Neural cell (in vitro differentiated cells): Measurements from ENCODE around the gene SVOPL. TPM values are rescaled to one million over a fixed set of nuclear protein-coding genes. Genes with fewer than 3 reads are reported as not detected.

Experiments
- H2AFZ ChIP-seq: fragments of 200-600, 300-800 bp; sonication (generic), shearing (Covaris generic); 2 replicates; pipeline ENCODE4 v1.6.0; 2014; ENCODE audit warnings: low read depth, mild to moderate bottlenecking, antibody characterized with exemption, low read length, moderate library complexity
- H3F3A ChIP-seq: fragments of 200-600 bp; shearing (Covaris generic); 2 replicates; pipeline ENCODE4 v1.6.1; 2016; ENCODE audit warnings: mild to moderate bottlenecking, moderate library complexity, mixed read lengths, antibody characterized with exemption, low read length; ENCODE audit not compliant: insufficient read depth, poor library complexity, severe bottlenecking
- H3K27ac ChIP-seq: fragments of 200-600, 300-800 bp; sonication (generic), shearing (Covaris generic); 2 replicates; pipeline ENCODE4 v1.5.1; 2014; ENCODE audit warnings: mild to moderate bottlenecking, low read length, moderate library complexity
- H3K27me3 ChIP-seq: fragments of 300-800, 200-600 bp; sonication (generic), shearing (Covaris generic); 2 replicates; pipeline ENCODE4 v1.6.0; 2014; ENCODE audit warnings: mild to moderate bottlenecking, low read depth, low read length, moderate library complexity; ENCODE audit not compliant: insufficient read depth
- H3K36me3 ChIP-seq: fragments of 300-800, 200-600 bp; sonication (generic), shearing (Covaris generic); 2 replicates; pipeline ENCODE4 v1.5.1; 2014; ENCODE audit warnings: mild to moderate bottlenecking, antibody characterized with exemption, low read length, moderate library complexity; ENCODE audit not compliant: insufficient read depth
- H3K4me2 ChIP-seq: fragments of 300-800, 200-600 bp; sonication (generic), shearing (Covaris generic); 2 replicates; pipeline ENCODE4 v1.6.0; 2014; ENCODE audit warnings: mild to moderate bottlenecking, low read length
- H3K4me3 ChIP-seq: fragments of 300-800, 200-600 bp; sonication (generic), shearing (Covaris generic); 2 replicates; pipeline ENCODE4 v1.5.1; 2014; ENCODE audit warnings: mild to moderate bottlenecking, low read length, moderate library complexity
- H3K79me2 ChIP-seq: fragments of 200-600 bp; shearing (Covaris generic); replicated peaks from 2 replicates; pipeline ENCODE4 v1.6.0; 2014; ENCODE audit warnings: mild to moderate bottlenecking, low read length, moderate library complexity; ENCODE audit not compliant: insufficient read depth
- H3K9ac ChIP-seq: fragments of 300-800, 200-600 bp; sonication (generic), shearing (Covaris generic); 2 replicates; pipeline ENCODE4 v1.6.1; 2016; ENCODE audit warnings: mild to moderate bottlenecking, low read length, mixed read lengths
- H3K9me2 ChIP-seq: fragments of 200-600 bp; shearing (Covaris generic); 2 replicates; pipeline ENCODE4 v1.6.1; 2016; ENCODE audit warnings: mild to moderate bottlenecking, low read length, mixed read lengths; ENCODE audit not compliant: insufficient read depth
- H3K9me3 ChIP-seq: fragments of 200-600, 300-800 bp; sonication (generic), shearing (Covaris generic); 2 replicates; pipeline ENCODE4 v1.6.1; 2016; ENCODE audit warnings: mild to moderate bottlenecking, mixed run types, low read length, moderate library complexity, mixed read lengths
- H4K20me1 ChIP-seq: fragments of 200-600 bp; shearing (Covaris generic); 2 replicates; pipeline ENCODE4 v1.6.1; 2016; ENCODE audit warnings: mild to moderate bottlenecking, mixed run types; ENCODE audit not compliant: insufficient read depth
- EP300 ChIP-seq: fragments of 450-650 bp; conservative IDR thresholded peaks from 2 replicates; pipeline ENCODE4 v1.6.1; 2014; ENCODE audit warnings: antibody characterized with exemption, mild to moderate bottlenecking, moderate library complexity; ENCODE audit not compliant: poor library complexity, severe bottlenecking
- EZH2 ChIP-seq: fragments of 200-600, 300-800 bp; shearing (Covaris generic), sonication (generic); IDR thresholded peaks from 2 replicates; pipeline ENCODE4 v1.6.1; 2014; ENCODE audit warnings: antibody characterized with exemption, low read length, borderline replicate concordance, mild to moderate bottlenecking; ENCODE audit not compliant: insufficient read depth, poor library complexity, severe bottlenecking
- MXI1 ChIP-seq: fragments of 450-650 bp; conservative IDR thresholded peaks from 2 replicates; pipeline ENCODE4 v1.6.1; 2014; ENCODE audit warnings: antibody characterized with exemption, mild to moderate bottlenecking; ENCODE audit not compliant: poor library complexity, severe bottlenecking
- POLR2AphosphoS5 ChIP-seq: IDR thresholded peaks from 2 replicates; pipeline ENCODE4 v1.6.1; 2012
- RAD21 ChIP-seq: fragments of 450-650 bp; conservative IDR thresholded peaks from 2 replicates; pipeline ENCODE4 v1.6.1; 2014; ENCODE audit warnings: antibody characterized with exemption, mild to moderate bottlenecking, moderate library complexity
- SMC3 ChIP-seq: fragments of 450-650 bp; conservative IDR thresholded peaks from 2 replicates; pipeline ENCODE4 v1.6.1; 2014; ENCODE audit warnings: antibody characterized with exemption, mild to moderate bottlenecking, moderate library complexity; ENCODE audit not compliant: poor library complexity
- TAF1 ChIP-seq: IDR thresholded peaks from 2 replicates; pipeline ENCODE4 v1.6.1; 2012; ENCODE audit warnings: low read depth
- polyA plus RNA-seq: library from polyadenylated mRNA; depleted of rRNA; stranded (reverse); fragments of >200 nt; gene quantifications from 2 replicates; pipeline ENCODE4 v1.2.3, GENCODE V29; 2014
- TF ChIP-seq, protein P1 (sequence below): fragments of 450-650 bp; IDR thresholded peaks from 2 replicates; pipeline ENCODE4 v1.5.1; 2014; ENCODE audit warnings: antibody characterized with exemption, mild to moderate bottlenecking, moderate library complexity; ENCODE audit not compliant: poor library complexity, severe bottlenecking
- TF ChIP-seq, protein P2 (sequence below): IDR thresholded peaks from 2 replicates; pipeline ENCODE4 v1.6.1; 2012; ENCODE audit warnings: borderline replicate concordance

SVOPL gene
- polyA plus RNA-seq, 1 donor from 2014 or later: 0.93 TPM

DNA sequence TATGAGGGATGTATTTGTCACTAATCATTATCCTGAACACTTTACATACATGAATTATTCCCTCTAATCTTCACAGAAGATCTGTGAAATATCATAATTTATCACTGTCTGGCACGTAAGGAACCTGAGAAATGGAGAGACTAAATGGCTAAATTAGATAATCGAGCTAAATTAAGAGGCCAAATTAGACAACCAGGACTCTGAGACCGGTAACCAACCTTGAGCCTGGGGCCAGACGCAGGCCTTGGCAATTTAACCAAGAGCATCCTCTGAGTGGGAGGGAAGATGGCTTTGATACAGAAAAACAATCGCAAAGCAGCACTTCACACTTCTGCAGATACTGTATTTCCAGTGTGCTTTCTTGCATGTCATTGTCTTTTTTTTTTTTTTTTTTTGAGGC, 21.4 kb downstream of the SVOPL start:
- H3K9me2 ChIP-seq: no peaks in the 10 kb centered on the region
- H3K27ac ChIP-seq: no peak overlapping the region
- no peaks in the 10 kb centered on the region for H3K79me2 ChIP-seq
- no peaks in the 10 kb centered on the region for H3K27me3 ChIP-seq
- no peak overlapping the region for H3K4me3 ChIP-seq
- H2AFZ ChIP-seq: no peak overlapping the region
- no peak overlapping the region for H3K9ac ChIP-seq
- H4K20me1 ChIP-seq: no peaks in the 10 kb centered on the region
- no peaks in the 10 kb centered on the region for H3F3A ChIP-seq
- no peaks in the 10 kb centered on the region for H3K36me3 ChIP-seq
- no peak overlapping the region for H3K4me2 ChIP-seq
- TF ChIP-seq RAD21 (no peak), MXI1 (no peak), EP300 (no peak), EZH2 (no peak), TAF1 (no peak), SMC3 (no peak), POLR2AphosphoS5 (no peak)
- TF ChIP-seq, protein P1, sequence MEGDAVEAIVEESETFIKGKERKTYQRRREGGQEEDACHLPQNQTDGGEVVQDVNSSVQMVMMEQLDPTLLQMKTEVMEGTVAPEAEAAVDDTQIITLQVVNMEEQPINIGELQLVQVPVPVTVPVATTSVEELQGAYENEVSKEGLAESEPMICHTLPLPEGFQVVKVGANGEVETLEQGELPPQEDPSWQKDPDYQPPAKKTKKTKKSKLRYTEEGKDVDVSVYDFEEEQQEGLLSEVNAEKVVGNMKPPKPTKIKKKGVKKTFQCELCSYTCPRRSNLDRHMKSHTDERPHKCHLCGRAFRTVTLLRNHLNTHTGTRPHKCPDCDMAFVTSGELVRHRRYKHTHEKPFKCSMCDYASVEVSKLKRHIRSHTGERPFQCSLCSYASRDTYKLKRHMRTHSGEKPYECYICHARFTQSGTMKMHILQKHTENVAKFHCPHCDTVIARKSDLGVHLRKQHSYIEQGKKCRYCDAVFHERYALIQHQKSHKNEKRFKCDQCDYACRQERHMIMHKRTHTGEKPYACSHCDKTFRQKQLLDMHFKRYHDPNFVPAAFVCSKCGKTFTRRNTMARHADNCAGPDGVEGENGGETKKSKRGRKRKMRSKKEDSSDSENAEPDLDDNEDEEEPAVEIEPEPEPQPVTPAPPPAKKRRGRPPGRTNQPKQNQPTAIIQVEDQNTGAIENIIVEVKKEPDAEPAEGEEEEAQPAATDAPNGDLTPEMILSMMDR: no peak
- TF ChIP-seq, protein P2, sequence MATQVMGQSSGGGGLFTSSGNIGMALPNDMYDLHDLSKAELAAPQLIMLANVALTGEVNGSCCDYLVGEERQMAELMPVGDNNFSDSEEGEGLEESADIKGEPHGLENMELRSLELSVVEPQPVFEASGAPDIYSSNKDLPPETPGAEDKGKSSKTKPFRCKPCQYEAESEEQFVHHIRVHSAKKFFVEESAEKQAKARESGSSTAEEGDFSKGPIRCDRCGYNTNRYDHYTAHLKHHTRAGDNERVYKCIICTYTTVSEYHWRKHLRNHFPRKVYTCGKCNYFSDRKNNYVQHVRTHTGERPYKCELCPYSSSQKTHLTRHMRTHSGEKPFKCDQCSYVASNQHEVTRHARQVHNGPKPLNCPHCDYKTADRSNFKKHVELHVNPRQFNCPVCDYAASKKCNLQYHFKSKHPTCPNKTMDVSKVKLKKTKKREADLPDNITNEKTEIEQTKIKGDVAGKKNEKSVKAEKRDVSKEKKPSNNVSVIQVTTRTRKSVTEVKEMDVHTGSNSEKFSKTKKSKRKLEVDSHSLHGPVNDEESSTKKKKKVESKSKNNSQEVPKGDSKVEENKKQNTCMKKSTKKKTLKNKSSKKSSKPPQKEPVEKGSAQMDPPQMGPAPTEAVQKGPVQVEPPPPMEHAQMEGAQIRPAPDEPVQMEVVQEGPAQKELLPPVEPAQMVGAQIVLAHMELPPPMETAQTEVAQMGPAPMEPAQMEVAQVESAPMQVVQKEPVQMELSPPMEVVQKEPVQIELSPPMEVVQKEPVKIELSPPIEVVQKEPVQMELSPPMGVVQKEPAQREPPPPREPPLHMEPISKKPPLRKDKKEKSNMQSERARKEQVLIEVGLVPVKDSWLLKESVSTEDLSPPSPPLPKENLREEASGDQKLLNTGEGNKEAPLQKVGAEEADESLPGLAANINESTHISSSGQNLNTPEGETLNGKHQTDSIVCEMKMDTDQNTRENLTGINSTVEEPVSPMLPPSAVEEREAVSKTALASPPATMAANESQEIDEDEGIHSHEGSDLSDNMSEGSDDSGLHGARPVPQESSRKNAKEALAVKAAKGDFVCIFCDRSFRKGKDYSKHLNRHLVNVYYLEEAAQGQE: no peak
- no peaks in the 10 kb centered on the region for H3K9me3 ChIP-seq

DNA sequence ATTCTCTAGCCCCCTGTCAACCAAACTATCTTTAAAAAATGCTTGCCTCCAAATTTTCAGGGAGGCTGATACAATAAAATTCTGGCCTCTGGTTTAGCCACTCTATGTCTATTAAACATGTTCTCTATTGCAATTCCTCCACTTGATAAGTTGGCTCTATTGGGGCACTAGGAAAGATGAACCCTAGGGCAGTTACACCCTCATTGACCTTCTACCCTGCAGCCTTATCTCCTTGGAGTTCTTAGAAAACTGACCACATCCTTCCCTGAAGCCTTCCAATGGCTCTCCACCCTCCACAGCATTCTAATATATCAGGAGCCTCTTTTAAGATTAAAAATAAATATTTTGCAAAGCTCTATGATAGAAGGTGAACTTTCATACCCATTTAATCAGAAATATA, 30.6 kb downstream of the SVOPL start:
- H2AFZ ChIP-seq: no peak overlapping the region
- no peak overlapping the region for H3K9ac ChIP-seq
- no peak overlapping the region for H3K27ac ChIP-seq
- no peaks in the 10 kb centered on the region for H3K36me3 ChIP-seq
- H3K4me2 ChIP-seq: no peak overlapping the region
- no peaks in the 10 kb centered on the region for H3K9me3 ChIP-seq
- no peaks in the 10 kb centered on the region for H3K9me2 ChIP-seq
- no peaks in the 10 kb centered on the region for H4K20me1 ChIP-seq
- H3K27me3 ChIP-seq: no peaks in the 10 kb centered on the region
- H3K79me2 ChIP-seq: no peaks in the 10 kb centered on the region
- TF ChIP-seq EP300 (no peak), MXI1 (no peak)
- no peak overlapping the region for H3K4me3 ChIP-seq
- no peaks in the 10 kb centered on the region for H3F3A ChIP-seq

DNA sequence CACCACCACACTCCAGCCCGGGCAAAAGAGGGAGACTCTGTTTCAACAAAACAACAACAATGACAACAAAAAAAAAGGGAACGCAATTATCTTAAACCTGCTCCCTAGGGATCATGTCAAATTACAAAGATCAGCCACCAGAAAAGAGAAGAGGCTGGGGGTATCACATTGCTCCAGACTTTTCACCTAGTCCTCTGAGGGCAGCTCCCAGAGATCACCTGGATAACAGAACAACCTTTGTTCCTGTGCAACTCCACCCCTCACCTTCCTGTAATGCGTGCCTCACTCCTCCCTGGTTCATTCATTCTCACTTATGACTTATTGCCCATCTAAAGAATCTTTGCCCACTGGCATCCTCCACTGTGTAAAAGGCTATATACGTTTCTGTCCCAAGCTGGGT, 31.8 kb downstream of the SVOPL start:
- H3K9me2 ChIP-seq: no peaks in the 10 kb centered on the region
- H3K4me3 ChIP-seq: no peak overlapping the region
- no peaks in the 10 kb centered on the region for H3K9me3 ChIP-seq
- no peaks in the 10 kb centered on the region for H3F3A ChIP-seq
- no peak overlapping the region for H2AFZ ChIP-seq
- TF ChIP-seq EZH2 (no peak), TAF1 (no peak), EP300 (no peak), MXI1 (no peak), RAD21 (no peak), SMC3 (no peak), POLR2AphosphoS5 (no peak)
- TF ChIP-seq, protein P2: no peak
- TF ChIP-seq, protein P1: no peak
- H4K20me1 ChIP-seq: no peaks in the 10 kb centered on the region
- H3K27ac ChIP-seq: no peak overlapping the region
- no peak overlapping the region for H3K9ac ChIP-seq
- no peak overlapping the region for H3K4me2 ChIP-seq
- no peaks in the 10 kb centered on the region for H3K36me3 ChIP-seq
- no peaks in the 10 kb centered on the region for H3K79me2 ChIP-seq
- no peaks in the 10 kb centered on the region for H3K27me3 ChIP-seq
